Stimulated activated CD4-positive, alpha-beta T cell treated with anti-CD3 and anti-CD28 coated beads, Interleukin-2, amount 100 ng/mL, for 48 hours (primary cell): ENCODE results near the gene LGALS4.
"Not testable (repeated sequence)": the region's sequence is repeated elsewhere in the genome, so short reads cannot be mapped to it uniquely, and the experiment has no call there.

Source experiments
- DNase-seq, 2 donors: peaks; one replicate each; pipeline ENCODE4 v3.0.0-alpha.2; 2020

LGALS4 gene

GRCh38 chr19:38841787-38842438 is 29.2 kb upstream of the LGALS4 start:
- DNase-seq = no peak

- DNase-seq = no peak
Observed at GRCh38 chr19:38841180-38841766, 28.5 kb upstream of the LGALS4 start.

- no peak for DNase-seq
Observed at GRCh38 chr19:38840583-38840968, 27.8 kb upstream of the LGALS4 start.

GRCh38 chr19:38839816-38840582 is 27.3 kb upstream of the LGALS4 start:
- DNase-seq = no peak

- no peak for DNase-seq
Observed at GRCh38 chr19:38838986-38839761, 26.4 kb upstream of the LGALS4 start.

- peak; percentile 40 to 58 for DNase-seq
Observed at GRCh38 chr19:38838208-38838985, 25.7 kb upstream of the LGALS4 start.

- no peak for DNase-seq
Observed at GRCh38 chr19:38837656-38838121, 24.9 kb upstream of the LGALS4 start.

GRCh38 chr19:38836983-38837626 is 24.4 kb upstream of the LGALS4 start:
- no peak for DNase-seq

- no peak for DNase-seq
Observed at GRCh38 chr19:38836159-38836982, 23.6 kb upstream of the LGALS4 start.

- no peak for DNase-seq
Observed at GRCh38 chr19:38834590-38834989, 21.8 kb upstream of the LGALS4 start.

GRCh38 chr19:38834104-38834490 is 21.4 kb upstream of the LGALS4 start:
- DNase-seq = no peak

- DNase-seq = no peak
Observed at GRCh38 chr19:38833092-38833425, 20.3 kb upstream of the LGALS4 start.

GRCh38 chr19:38831142-38831605 is 18.4 kb upstream of the LGALS4 start:
- DNase-seq = no peak

- DNase-seq = no peak
Observed at GRCh38 chr19:38830039-38830733, 17.4 kb upstream of the LGALS4 start.

- not testable (repeated sequence) for DNase-seq
Observed at GRCh38 chr19:38829203-38829602, 16.5 kb upstream of the LGALS4 start.

- DNase-seq = no peak
Observed at GRCh38 chr19:38826856-38827551, 14.3 kb upstream of the LGALS4 start.

GRCh38 chr19:38825936-38826335 is 13.2 kb upstream of the LGALS4 start:
- DNase-seq = not testable (repeated sequence)

- not testable (repeated sequence) for DNase-seq
Observed at GRCh38 chr19:38821230-38821825, 8.6 kb upstream of the LGALS4 start.

- no peak for DNase-seq
Observed at GRCh38 chr19:38819231-38819920, 6.6 kb upstream of the LGALS4 start.
